Measurements from ENCODE around the gene CHRNB4. TPM values are rescaled to one million over a fixed set of nuclear protein-coding genes. Genes with fewer than 3 reads are reported as not detected.

CHRNB4 gene
- polyA plus RNA-seq, 2 of the 4 experiments (the other 2 are of a cell fraction): 0.53 to 3.2 TPM

DNA sequence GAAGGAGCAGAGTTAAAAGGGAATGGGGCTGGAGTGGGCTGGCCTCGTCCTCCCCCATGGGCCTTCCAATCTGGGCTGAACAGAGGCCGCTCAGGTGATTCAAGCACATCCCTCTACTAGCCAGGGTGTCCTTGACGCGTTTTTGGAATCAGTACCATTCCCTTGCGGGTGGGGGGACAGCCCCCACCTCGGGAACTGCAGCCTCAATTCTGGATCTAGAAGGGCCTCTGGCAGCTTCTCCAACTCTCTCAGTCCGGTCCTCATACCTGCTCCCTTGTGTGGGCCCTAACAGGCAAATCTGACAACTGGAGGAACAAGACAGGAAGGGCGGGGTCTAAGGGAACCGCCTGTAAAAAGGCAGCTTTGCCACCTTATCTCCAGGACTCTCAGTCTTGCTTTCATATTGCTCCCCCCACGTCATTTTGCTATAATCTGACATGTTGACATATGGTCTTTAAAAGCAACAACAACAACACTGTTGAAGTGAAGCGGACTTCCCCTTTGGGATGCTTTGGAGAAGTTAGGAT is 802 bp upstream of the CHRNB4 start:
- no peak overlapping the region for H3K27ac ChIP-seq
- ChIA-PET CTCF (interaction anchor here (1.1 to 15.4 kb wide), 6 partner anchors 10 to 109 kb away, joined by 4 to 224 read pairs (median 10); partner anchors contain the start of gene CHRNA3), POLR2A (no interaction called here)
- 82% methylated on average over 11 of the region's 11 CpGs for WGBS (ENCODE audit: missing lambda C conversion rate)
- ATAC-seq (no peak), FAIRE-seq (peak; percentile 28), DNase-seq (ENCODE audit: low read depth in 1 of 2, low spot score in 1 of 2) (no peak)
- H3K9me3 ChIP-seq: no peaks in the 10 kb centered on the region
- 0 out of 3 replicates have a peak, but pooled peaks cover 3% of the 10 kb centered on the region for H3K4me1 ChIP-seq
- TF ChIP-seq FOSB (CRISPR knock-in tag; IDR thresholded peaks at IDR 0.05): no peak
- TF ChIP-seq CEBPB (IDR thresholded peaks at IDR 0.05): no peak
- TF ChIP-seq RAD21 (conservative IDR thresholded peaks at IDR 0.05 in 1 of 2, IDR thresholded peaks at IDR 0.05 in 1 of 2): no peak
- TF ChIP-seq, protein P1, sequence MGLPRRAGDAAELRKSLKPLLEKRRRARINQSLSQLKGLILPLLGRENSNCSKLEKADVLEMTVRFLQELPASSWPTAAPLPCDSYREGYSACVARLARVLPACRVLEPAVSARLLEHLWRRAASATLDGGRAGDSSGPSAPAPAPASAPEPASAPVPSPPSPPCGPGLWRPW (IDR thresholded peaks at IDR 0.05): no peak
- TF ChIP-seq SREBF2 (IDR thresholded peaks at IDR 0.05): no peak
- TF ChIP-seq CHD4 (IDR thresholded peaks at IDR 0.05; ENCODE audit: borderline replicate concordance): no peak
- no peak for TF ChIP-seq RCOR1 (IDR thresholded peaks at IDR 0.05; ENCODE audit: low read depth, low read length)
- TF ChIP-seq ZFP36 (IDR thresholded peaks at IDR 0.05; ENCODE audit: borderline replicate concordance, partially characterized antibody): no peak
- no peak for TF ChIP-seq HOXB13 (CRISPR knock-in tag; IDR thresholded peaks at IDR 0.05; ENCODE audit: low read depth)
- no peak overlapping the region for H3K4me2 ChIP-seq
- no peak overlapping the region for H3K4me3 ChIP-seq

DNA sequence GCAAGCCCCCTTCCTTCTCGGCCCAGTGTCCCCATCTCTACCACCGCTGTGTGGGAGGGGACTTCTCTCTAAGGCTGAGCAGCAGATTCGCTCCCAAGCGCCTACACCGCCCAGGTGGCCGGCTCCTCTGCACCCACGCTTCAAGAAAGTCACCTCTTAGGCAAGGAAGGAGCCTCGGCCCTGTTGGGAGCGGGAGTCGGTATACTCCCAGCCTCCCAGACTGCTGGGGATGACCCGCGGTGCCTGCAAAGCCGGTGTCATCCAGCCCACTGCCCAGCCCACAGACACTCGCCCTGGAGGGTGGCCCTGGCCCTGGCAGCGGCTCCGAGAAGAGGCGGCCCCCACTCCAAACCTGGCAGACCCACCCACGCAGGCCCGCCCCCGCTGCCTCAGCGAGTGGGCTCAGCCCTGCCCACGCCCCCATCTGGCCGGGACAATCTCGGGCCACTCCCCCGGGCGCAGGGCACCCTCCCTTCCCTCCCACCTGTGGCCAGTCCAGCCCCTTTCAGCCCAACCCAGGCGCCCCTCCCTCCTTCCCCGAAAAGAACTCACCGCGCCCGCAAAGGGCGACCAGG is 396 bp downstream of the CHRNB4 start:
- TF ChIP-seq NR3C1 (IDR thresholded peaks at IDR 0.05) (no peak), EHF (CRISPR knock-in tag; IDR thresholded peaks at IDR 0.05) (no peak), BHLHE40 (IDR thresholded peaks at IDR 0.05; ENCODE audit: low read depth, low read length) (no peak), FOSL2 (IDR thresholded peaks at IDR 0.05) (no peak), FOSL2 (CRISPR knock-in tag; IDR thresholded peaks at IDR 0.05) (no peak), RFX5 (IDR thresholded peaks at IDR 0.05) (no peak), MAZ (IDR thresholded peaks at IDR 0.05; ENCODE audit: borderline replicate concordance, low read depth, low read length) (no peak), HDAC2 (IDR thresholded peaks at IDR 0.05) (no peak), ZNF302 (CRISPR knock-in tag; IDR thresholded peaks at IDR 0.05) (no peak), FOXS1 (CRISPR knock-in tag; IDR thresholded peaks at IDR 0.05) (no peak), GATA3 (IDR thresholded peaks at IDR 0.05; ENCODE audit: borderline replicate concordance) (no peak)
- TF ChIP-seq, protein P2, sequence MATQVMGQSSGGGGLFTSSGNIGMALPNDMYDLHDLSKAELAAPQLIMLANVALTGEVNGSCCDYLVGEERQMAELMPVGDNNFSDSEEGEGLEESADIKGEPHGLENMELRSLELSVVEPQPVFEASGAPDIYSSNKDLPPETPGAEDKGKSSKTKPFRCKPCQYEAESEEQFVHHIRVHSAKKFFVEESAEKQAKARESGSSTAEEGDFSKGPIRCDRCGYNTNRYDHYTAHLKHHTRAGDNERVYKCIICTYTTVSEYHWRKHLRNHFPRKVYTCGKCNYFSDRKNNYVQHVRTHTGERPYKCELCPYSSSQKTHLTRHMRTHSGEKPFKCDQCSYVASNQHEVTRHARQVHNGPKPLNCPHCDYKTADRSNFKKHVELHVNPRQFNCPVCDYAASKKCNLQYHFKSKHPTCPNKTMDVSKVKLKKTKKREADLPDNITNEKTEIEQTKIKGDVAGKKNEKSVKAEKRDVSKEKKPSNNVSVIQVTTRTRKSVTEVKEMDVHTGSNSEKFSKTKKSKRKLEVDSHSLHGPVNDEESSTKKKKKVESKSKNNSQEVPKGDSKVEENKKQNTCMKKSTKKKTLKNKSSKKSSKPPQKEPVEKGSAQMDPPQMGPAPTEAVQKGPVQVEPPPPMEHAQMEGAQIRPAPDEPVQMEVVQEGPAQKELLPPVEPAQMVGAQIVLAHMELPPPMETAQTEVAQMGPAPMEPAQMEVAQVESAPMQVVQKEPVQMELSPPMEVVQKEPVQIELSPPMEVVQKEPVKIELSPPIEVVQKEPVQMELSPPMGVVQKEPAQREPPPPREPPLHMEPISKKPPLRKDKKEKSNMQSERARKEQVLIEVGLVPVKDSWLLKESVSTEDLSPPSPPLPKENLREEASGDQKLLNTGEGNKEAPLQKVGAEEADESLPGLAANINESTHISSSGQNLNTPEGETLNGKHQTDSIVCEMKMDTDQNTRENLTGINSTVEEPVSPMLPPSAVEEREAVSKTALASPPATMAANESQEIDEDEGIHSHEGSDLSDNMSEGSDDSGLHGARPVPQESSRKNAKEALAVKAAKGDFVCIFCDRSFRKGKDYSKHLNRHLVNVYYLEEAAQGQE (IDR thresholded peaks at IDR 0.05): no peak
- ChIA-PET POLR2A (no interaction called here), CTCF (interaction anchor here (1.6 to 15.4 kb wide), 8 partner anchors 11 to 110 kb away, joined by 5 to 224 read pairs (median 43); partner anchors contain the start of genes CHRNA3 and CHRNA5)
- Histone ChIP-seq H3K4me1 (0 out of 3 replicates have a peak, but pooled peaks cover 3% of the 10 kb centered on the region), H3K4me2 (peak overlapping the region; percentile 85), H3K9me3 (no peaks in the 10 kb centered on the region), H3K4me3 (peak overlapping the region; percentile 58), H3K27ac (peak overlapping the region; percentile 66 to 85; a peak in 5 of 6 replicates)
- ATAC-seq: peak; percentile 26 to 68
- FAIRE-seq: no peak
- 54% methylated on average over 17 of the region's 32 CpGs for WGBS (ENCODE audit: missing lambda C conversion rate)
- DNase-seq (ENCODE audit: low read depth in 1 of 2, low spot score in 1 of 2): no peak
